HG03175 (cell line): ENCODE results near the gene PAAF1.

Source experiments
- ATAC-seq: cut with Tn5 transposase; IDR thresholded peaks from one replicate; pipeline ENCODE4 v1.9.1; 2021; ENCODE audit warnings: mild to moderate bottlenecking, moderate library complexity; ENCODE audit not compliant: unreplicated experiment

Gene PAAF1

DNA sequence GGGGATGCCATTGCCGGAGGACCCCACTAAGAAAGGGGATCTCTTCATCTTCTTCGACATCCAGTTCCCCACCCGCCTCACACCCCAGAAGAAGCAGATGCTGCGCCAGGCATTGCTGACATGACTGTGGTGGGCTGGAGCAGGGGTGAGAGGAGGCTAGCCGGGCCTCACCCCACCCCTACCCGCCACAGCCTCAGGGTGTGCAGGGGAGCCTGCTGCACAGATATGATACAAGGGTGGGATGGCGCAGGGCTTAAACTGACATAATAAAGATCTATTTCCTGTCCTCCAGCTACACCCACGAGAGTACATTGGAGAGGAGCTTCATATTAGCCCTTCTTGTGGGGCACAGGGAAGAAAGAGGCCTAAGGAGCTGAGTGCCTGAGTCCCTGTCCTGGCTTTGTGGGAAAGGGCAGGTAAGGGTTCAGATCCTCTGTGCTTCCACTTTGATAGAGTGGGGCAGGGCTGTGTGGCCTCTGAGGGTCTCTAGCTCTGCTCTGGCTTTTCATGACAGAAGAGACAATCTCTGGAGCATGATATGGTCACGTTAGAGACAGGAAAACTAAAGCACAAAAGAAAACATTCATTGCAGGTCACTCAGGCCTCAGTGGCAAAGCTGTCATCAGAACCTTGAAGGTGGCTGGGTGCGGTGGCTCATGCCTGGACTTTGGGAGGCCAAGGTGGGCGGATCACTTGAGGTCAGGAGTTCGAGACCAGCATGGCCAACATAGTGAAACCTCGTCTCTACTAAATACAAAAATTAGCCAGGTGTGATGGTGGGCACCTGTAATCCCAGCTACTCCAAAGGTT is 93.4 kb downstream of the PAAF1 start:
- no peak for ATAC-seq

DNA sequence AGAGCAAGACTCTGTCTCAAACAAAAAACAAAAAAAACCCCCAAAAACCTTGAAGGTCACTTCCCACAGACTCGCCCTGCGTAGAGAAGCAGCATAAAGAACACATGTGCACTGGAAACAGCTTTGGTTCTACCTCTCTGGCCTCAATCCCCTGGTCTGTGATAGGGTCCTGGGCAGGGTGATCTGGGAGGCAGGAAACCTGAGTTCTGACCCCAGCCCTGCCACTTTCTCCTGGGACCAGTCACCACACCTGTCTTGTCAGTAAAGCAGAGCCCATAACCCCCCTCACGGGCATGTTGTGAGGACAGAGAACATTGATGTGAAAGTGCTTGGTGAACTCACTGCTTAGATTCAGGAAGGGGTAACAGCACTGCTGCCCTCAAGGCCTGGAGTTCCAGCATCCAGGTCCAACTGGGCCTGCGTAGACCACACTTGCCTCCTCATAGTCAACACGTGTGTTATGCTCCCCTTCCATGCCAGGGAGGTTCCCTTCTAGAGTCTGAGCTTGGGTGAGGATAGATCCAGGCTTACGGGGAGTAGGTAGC is 94.4 kb downstream of the PAAF1 start:
- ATAC-seq: no peak

- ATAC-seq: no peak
Observed at GRCh38 chr11:73972187-73972586, 95.4 kb downstream of the PAAF1 start.

- ATAC-seq: no peak
Observed at GRCh38 chr11:73972620-73973449, 96.0 kb downstream of the PAAF1 start.

DNA sequence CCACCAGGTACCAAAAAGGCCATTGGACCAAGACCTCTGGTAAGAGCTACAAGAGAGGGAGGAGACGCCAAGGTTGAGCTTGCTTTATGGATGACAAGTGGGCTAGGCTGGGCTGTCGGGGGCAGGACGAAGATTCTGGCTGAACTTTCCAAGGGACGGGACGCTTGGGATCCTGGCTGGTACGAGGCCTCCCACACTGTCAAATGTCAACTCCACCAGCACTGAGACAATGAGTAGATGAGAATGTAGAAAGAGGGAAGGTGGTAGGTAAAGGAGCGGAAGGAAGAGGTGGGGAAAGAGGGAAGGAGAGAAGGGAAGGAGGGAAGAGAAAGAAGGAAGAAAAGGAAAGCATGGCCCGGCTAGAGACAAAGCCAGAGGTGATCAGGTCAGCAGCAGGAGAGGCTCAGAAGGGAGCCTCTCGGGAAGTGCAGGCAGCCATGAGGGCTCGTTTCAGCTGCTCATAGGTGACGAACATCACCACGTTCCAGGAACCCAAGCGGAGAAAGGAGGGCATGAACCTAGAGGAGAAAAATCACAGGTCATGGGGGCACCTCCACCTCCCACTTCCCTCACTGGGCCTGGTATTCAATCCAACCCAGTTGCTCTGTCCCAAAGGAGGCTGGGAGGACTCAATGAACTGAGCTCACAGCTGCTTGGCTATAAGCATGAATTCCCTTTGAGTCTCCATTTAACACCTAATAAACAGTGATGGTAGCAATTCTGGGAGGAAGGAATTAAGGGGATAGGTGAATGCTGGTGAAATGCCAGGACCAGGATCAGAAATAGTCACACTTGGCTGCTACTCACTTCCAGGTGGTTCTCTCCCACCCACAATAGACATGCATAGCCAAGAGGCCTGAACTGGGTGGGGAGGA is 98.0 kb downstream of the PAAF1 start:
- no peak for ATAC-seq

DNA sequence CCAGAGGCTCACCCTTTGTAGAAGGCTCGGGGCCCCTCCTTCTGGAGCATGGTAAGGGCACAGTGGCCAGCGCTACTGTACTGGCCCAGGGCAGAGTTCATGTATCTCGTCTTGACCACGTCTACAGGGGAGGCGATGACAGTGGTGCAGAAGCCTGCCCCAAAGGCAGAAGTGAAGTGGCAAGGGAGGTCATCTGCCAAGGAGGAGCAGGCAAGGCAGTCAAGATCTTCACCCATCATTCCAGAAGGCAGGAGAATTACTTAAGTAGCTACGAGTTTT is 98.6 kb downstream of the PAAF1 start:
- no peak for ATAC-seq

- ATAC-seq: no peak
Observed at GRCh38 chr11:73976451-73977151, 99.8 kb downstream of the PAAF1 start.

DNA sequence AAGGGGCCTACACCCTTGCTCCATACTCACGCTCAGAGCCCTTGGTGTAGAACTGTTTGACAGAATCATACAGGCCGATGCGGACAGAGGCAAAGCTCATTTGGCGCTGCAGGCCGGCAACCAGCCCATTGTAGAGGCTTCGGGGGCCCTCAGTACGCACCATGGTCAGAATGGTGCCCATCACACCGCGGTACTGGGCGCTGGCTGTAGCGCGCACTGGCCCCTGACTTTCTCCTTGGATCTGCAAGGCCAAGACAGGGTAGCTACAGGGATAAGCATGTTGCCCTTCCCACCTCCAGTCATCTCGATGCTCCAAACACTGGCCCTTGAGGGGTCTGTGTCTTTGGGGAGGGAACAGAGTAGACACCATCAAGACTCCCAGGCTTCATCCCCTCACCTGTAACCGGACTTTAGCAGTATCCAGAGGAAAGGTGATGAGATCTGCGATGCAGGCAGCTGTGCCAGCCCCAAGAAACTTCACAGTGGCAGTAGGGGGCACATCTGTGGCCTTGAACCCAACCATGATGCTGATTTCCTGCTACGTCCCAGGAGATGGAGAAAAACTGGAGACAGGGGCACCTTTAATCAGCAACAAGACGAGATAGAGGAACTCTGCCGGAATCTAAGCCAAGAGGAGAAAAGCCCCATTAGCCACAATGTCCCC is 101.2 kb downstream of the PAAF1 start:
- no peak for ATAC-seq

- no peak for ATAC-seq
Observed at GRCh38 chr11:73978576-73979086, 101.8 kb downstream of the PAAF1 start.

- peak; percentile 53 for ATAC-seq
Observed at GRCh38 chr11:73980001-73980961, 103.5 kb downstream of the PAAF1 start.
